ENCODE results near the gene EPB41. TPM values are rescaled to one million over a fixed set of nuclear protein-coding genes. Genes with fewer than 3 reads are reported as not detected.

EPB41 gene
- total and polyA plus RNA-seq, 3 experiments from 2014 or later = 89.9 to 96.2 (median 93.6) TPM

DNA sequence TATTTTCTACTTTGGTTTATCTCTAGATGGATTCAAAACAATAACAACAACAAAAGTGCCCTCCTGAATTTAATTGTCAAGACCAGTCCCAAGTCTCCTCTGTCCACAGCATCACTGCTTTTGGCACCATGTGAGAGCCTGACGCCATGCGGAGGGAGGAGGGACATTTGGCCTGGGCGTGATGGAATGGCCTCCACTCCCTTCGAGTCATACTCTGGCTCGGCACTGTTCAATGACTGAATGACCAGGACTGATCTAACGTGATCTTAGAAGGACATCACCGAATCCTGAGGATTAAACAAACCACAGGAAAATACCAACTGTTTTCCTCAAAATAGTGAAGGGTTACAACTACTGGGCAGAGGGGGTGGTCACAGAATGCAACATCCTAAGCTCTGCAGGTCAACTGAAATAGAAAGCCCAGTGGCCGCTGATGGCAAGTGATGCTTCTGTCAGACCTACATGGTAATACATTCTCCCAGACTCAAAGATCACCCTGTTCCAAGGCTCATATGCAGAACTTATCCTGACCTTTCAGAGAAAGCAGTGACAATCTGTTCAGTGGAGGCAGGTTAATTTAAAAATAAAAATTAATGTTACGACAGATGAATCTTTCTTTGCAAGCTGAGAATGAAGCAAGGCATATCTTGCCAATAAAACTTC lies 248.2 kb downstream of the EPB41 start:
- Histone ChIP-seq H3K27me3 (ENCODE audit: insufficient read depth, low read length, poor library complexity, severe bottlenecking) (no peaks in the 10 kb centered on the region), H3K27ac (ENCODE audit: low read depth, low read length) (no peak overlapping the region), H3K9me3 (ENCODE audit: low read length) (no peaks in the 10 kb centered on the region), H3K4me3 (ENCODE audit: low read length) (no peak overlapping the region), H3K4me1 (ENCODE audit: insufficient read depth, low read length) (peaks cover 16% of the 10 kb centered on the region), H3K36me3 (ENCODE audit: insufficient read depth, low read length) (peaks cover 36% of the 10 kb centered on the region)
- peaks cover 0 to 83% (median 17%) of the 10 kb centered on the region in 3 donors for H3K36me3 Mint-ChIP-seq
- no peak for DNase-seq
- H3K4me3 Mint-ChIP-seq = no peak overlapping the region
- H3K4me1 Mint-ChIP-seq = peaks cover 50 to 71% (median 64%) of the 10 kb centered on the region in 3 donors
- CTCF ChIA-PET = no interaction called here
- no peaks in the 10 kb centered on the region for H3K9me3 Mint-ChIP-seq
- no peak overlapping the region for H3K27ac Mint-ChIP-seq
- no peaks in the 10 kb centered on the region for H3K27me3 Mint-ChIP-seq
- POLR2A ChIA-PET = no interaction called here

GRCh38 chr1:29164588-29164987 lies 250.2 kb downstream of the EPB41 start:
- Mint-ChIP-seq H3K9me3 (no peaks in the 10 kb centered on the region), H3K27ac (peak overlapping the region in 4 of 8 donors; percentile 6 to 69 (median 40)), H3K36me3 (peaks cover 0 to 78% (median 16%) of the 10 kb centered on the region in 3 donors), H3K4me3 (no peak overlapping the region), H3K4me1 (peaks cover 63 to 87% (median 80%) of the 10 kb centered on the region in 3 donors), H3K27me3 (no peaks in the 10 kb centered on the region)
- DNase-seq = no peak
- ChIA-PET CTCF (no interaction called here), POLR2A (no interaction called here)
- H3K27me3 ChIP-seq (ENCODE audit: insufficient read depth, low read length, poor library complexity, severe bottlenecking) = no peaks in the 10 kb centered on the region
- no peak overlapping the region for H3K27ac ChIP-seq (ENCODE audit: low read depth, low read length)
- peaks cover 21% of the 10 kb centered on the region for H3K4me1 ChIP-seq (ENCODE audit: insufficient read depth, low read length)
- H3K9me3 ChIP-seq (ENCODE audit: low read length) = no peaks in the 10 kb centered on the region
- H3K4me3 ChIP-seq (ENCODE audit: low read length) = no peak overlapping the region
- H3K36me3 ChIP-seq (ENCODE audit: insufficient read depth, low read length) = peaks cover 21% of the 10 kb centered on the region

DNA sequence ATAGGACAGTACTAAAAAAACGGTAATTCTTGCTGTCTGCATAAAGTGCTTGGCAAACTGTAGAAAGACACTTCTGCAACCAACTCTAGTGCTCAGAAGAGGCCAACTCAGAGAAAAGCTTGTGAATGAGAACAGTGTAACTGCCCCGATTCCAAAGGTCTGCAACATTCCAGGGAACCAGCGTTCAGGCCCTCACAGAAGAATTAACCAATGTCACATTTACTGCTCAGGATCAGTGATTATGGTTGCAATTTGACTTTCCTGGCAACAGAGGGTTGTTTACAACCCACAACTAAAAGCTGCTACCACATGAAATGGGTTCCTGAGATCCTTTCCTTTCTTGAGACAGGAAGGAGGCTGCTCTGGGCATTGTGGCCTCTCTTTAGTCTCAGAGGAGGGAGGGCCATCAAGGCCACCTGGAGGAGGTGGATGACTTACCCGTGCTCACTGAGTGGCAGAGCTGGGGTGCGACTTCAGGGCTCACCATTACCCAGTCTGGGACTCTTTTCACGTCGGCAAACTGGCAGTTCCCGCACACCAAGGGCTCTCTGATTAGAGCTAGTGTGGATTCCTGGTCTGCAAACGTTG lies 252.0 kb downstream of the EPB41 start:
- CTCF ChIA-PET = interaction anchor here (1.0 to 2.4 kb wide), 4 partner anchors 12 to 284 kb away, joined by 3 to 6 read pairs (median 4); partner anchors contain the start of gene SRSF4

DNA sequence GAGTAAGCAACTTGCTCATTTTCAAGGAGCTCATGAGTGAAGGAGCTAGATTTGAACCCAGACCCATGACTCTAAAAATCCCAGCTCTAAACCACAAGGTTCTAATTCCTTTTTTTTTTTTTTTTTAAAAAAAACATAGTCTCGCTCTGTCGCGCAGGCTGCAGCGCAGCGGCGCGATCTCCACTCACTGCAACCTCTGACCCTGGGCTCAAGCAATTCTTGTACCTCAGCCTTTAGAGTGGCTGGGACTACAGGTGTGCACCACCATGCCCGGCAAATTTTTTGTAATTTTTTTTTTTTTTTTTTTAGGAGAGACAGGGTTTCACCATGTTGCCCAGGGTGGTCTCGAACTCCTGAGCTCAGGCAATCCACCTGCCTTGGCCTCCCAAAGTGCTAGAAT lies 253.5 kb downstream of the EPB41 start:
- Mint-ChIP-seq H3K9me3 (no peaks in the 10 kb centered on the region), H3K36me3 (peaks cover 0 to 80% (median 17%) of the 10 kb centered on the region in 3 donors), H3K27me3 (no peaks in the 10 kb centered on the region), H3K27ac (no peak overlapping the region), H3K4me1 (peaks cover 77 to 93% (median 89%) of the 10 kb centered on the region in 3 donors), H3K4me3 (no peak overlapping the region)
- DNase-seq = no peak
- POLR2A ChIA-PET = interaction anchor here (0.6 to 0.7 kb wide), 2 partner anchors 33 to 656 kb away, joined by 4 to 7 read pairs; no protein-coding TSS in a partner anchor
- no peaks in the 10 kb centered on the region for H3K9me3 ChIP-seq (ENCODE audit: low read length)
- no peaks in the 10 kb centered on the region for H3K27me3 ChIP-seq (ENCODE audit: insufficient read depth, low read length, poor library complexity, severe bottlenecking)
- H3K4me1 ChIP-seq (ENCODE audit: insufficient read depth, low read length) = peaks cover 40% of the 10 kb centered on the region
- CTCF ChIA-PET = interaction anchor here (0.7 to 1.6 kb wide), 4 partner anchors 9 to 286 kb away, joined by 3 to 5 read pairs (median 4); no protein-coding TSS in a partner anchor
- peaks cover 14% of the 10 kb centered on the region for H3K36me3 ChIP-seq (ENCODE audit: insufficient read depth, low read length)
- H3K4me3 ChIP-seq (ENCODE audit: low read length) = no peak overlapping the region
- no peak overlapping the region for H3K27ac ChIP-seq (ENCODE audit: low read depth, low read length)

More for the DNA sequence above, 252.0 kb downstream of the EPB41 start:
- H3K27me3 ChIP-seq (ENCODE audit: insufficient read depth, low read length, poor library complexity, severe bottlenecking) = no peaks in the 10 kb centered on the region
- POLR2A ChIA-PET = no interaction called here
- Mint-ChIP-seq H3K36me3 (peaks cover 0 to 79% (median 15%) of the 10 kb centered on the region in 3 donors), H3K27ac (peak overlapping the region in 3 of 8 donors; percentile 30 to 71 (median 55)), H3K27me3 (no peaks in the 10 kb centered on the region), H3K4me1 (peaks cover 72 to 90% (median 87%) of the 10 kb centered on the region in 3 donors), H3K9me3 (no peaks in the 10 kb centered on the region), H3K4me3 (no peak overlapping the region)
- no peak overlapping the region for H3K27ac ChIP-seq (ENCODE audit: low read depth, low read length)
- no peak for DNase-seq
- H3K4me1 ChIP-seq (ENCODE audit: insufficient read depth, low read length) = peaks cover 39% of the 10 kb centered on the region
- H3K4me3 ChIP-seq (ENCODE audit: low read length) = no peak overlapping the region
- H3K9me3 ChIP-seq (ENCODE audit: low read length) = no peaks in the 10 kb centered on the region
- peaks cover 14% of the 10 kb centered on the region for H3K36me3 ChIP-seq (ENCODE audit: insufficient read depth, low read length)

Other genes starting within 250 kb of the EPB41 start
- gene GMEB1, start 245.8 kb upstream of the EPB41 start, total RNA-seq = 10 to 100 TPM; 21.3 to 21.8 TPM
- gene GMEB1, start 245.8 kb upstream of the EPB41 start, polyA plus RNA-seq = 24.3 TPM
- gene YTHDF2, start 177.6 kb upstream of the EPB41 start, total RNA-seq = 100 to 1,000 TPM in 1 of 2 experiments, 10 to 100 TPM in 1; 98.3 to 105 TPM
- gene YTHDF2, start 177.6 kb upstream of the EPB41 start, polyA plus RNA-seq = 135 TPM
- gene OPRD1, start 102.4 kb upstream of the EPB41 start, total RNA-seq = not detected
- 0.02 TPM for gene OPRD1, start 102.4 kb upstream of the EPB41 start, polyA plus RNA-seq
- under 1 TPM; 0.31 to 0.38 TPM for gene TMEM200B, start 209.3 kb downstream of the EPB41 start, total RNA-seq
- 0.12 TPM for gene TMEM200B, start 209.3 kb downstream of the EPB41 start, polyA plus RNA-seq

All from CD8-positive, alpha-beta memory T cell (primary cell).